HG02885 (cell line): Measurements from ENCODE around the gene DMD.
"Not testable (repeated sequence)": the region's sequence is repeated elsewhere in the genome, so short reads cannot be mapped to it uniquely, and the experiment has no call there.

Experiments used
- ATAC-seq: cut with Tn5 transposase; IDR thresholded peaks from one replicate; pipeline ENCODE4 v1.9.1; 2021; ENCODE audit warnings: mild to moderate bottlenecking; ENCODE audit not compliant: unreplicated experiment, poor library complexity

DMD gene

GRCh38 chrX:31423609-31424189 lies 1787.7 kb downstream of the DMD start:
- ATAC-seq: no peak

GRCh38 chrX:31421441-31421840 lies 1789.9 kb downstream of the DMD start:
- ATAC-seq: no peak

GRCh38 chrX:31420711-31421151 lies 1790.6 kb downstream of the DMD start:
- no peak for ATAC-seq

- ATAC-seq: no peak
Measured at GRCh38 chrX:31420302-31420701, 1791.0 kb downstream of the DMD start.

- no peak for ATAC-seq
Measured at GRCh38 chrX:31397119-31397518, 1814.2 kb downstream of the DMD start.

GRCh38 chrX:31392513-31392912 lies 1818.8 kb downstream of the DMD start:
- no peak for ATAC-seq

- no peak for ATAC-seq
Measured at GRCh38 chrX:31388946-31389345, 1822.4 kb downstream of the DMD start.

- no peak for ATAC-seq
Measured at GRCh38 chrX:31384471-31384870, 1826.9 kb downstream of the DMD start.

- no peak for ATAC-seq
Measured at GRCh38 chrX:31383991-31384390, 1827.4 kb downstream of the DMD start.

GRCh38 chrX:31378973-31379372 lies 1832.4 kb downstream of the DMD start:
- ATAC-seq: not testable (repeated sequence)

- ATAC-seq: not testable (repeated sequence)
Measured at GRCh38 chrX:31377821-31378220, 1833.5 kb downstream of the DMD start.

- no peak for ATAC-seq
Measured at GRCh38 chrX:31376408-31377022, 1834.8 kb downstream of the DMD start.

- no peak for ATAC-seq
Measured at GRCh38 chrX:31374786-31375185, 1836.6 kb downstream of the DMD start.

- ATAC-seq: no peak
Measured at GRCh38 chrX:31371956-31372355, 1839.4 kb downstream of the DMD start.

GRCh38 chrX:31367816-31368215 lies 1843.5 kb downstream of the DMD start:
- ATAC-seq: no peak

- no peak for ATAC-seq
Measured at GRCh38 chrX:31366041-31366440, 1845.3 kb downstream of the DMD start.

GRCh38 chrX:31356275-31357212 lies 1854.8 kb downstream of the DMD start:
- ATAC-seq: no peak

- ATAC-seq: no peak
Measured at GRCh38 chrX:31355206-31355955, 1856.0 kb downstream of the DMD start.

- no peak for ATAC-seq
Measured at GRCh38 chrX:31353095-31353494, 1858.3 kb downstream of the DMD start.

- ATAC-seq: no peak
Measured at GRCh38 chrX:31350808-31351074, 1860.6 kb downstream of the DMD start.

- ATAC-seq: no peak
Measured at GRCh38 chrX:31349515-31349914, 1861.8 kb downstream of the DMD start.
